ENCODE measurements around the gene TM4SF20. TPM values are rescaled to one million over a fixed set of nuclear protein-coding genes. Genes with fewer than 3 reads are reported as not detected.

Gene TM4SF20
- total RNA-seq, 3 donors from 2014 or later = not detected

- TF ChIP-seq POLR2AphosphoS5 (IDR thresholded peaks at IDR 0.05) (no peak), POLR2A (IDR thresholded peaks at IDR 0.05) (no peak), CTCF (IDR thresholded peaks at IDR 0.05) (no peak)
- DNase-seq (ENCODE audit: low spot score in 2 of 2) = no peak
- H3K4me3 ChIP-seq = no peak overlapping the region
- H3K9me3 ChIP-seq = no peaks in the 10 kb centered on the region
- no peaks in the 10 kb centered on the region for H3K4me1 ChIP-seq
- intact Hi-C loops (cut with DNase I; ENCODE audit: low total_unique reads) = no loop called here
- no peak overlapping the region for H3K27ac ChIP-seq
- no peaks in the 10 kb centered on the region for H3K27me3 ChIP-seq
- H3K36me3 ChIP-seq = no peaks in the 10 kb centered on the region
These were observed 729 bp downstream of the TM4SF20 start for GRCh38 chr2:227378371-227378782.

- Histone ChIP-seq H3K4me1 (no peaks in the 10 kb centered on the region), H3K27me3 (no peaks in the 10 kb centered on the region), H3K4me3 (no peak overlapping the region), H3K9me3 (no peaks in the 10 kb centered on the region), H3K36me3 (no peaks in the 10 kb centered on the region), H3K27ac (no peak overlapping the region)
- no peak for DNase-seq (ENCODE audit: low spot score in 2 of 2)
- TF ChIP-seq CTCF (IDR thresholded peaks at IDR 0.05) (no peak), POLR2AphosphoS5 (IDR thresholded peaks at IDR 0.05) (no peak), POLR2A (IDR thresholded peaks at IDR 0.05) (no peak)
- intact Hi-C loops (cut with DNase I; ENCODE audit: low total_unique reads) = no loop called here
These were observed 1.4 kb downstream of the TM4SF20 start for GRCh38 chr2:227377467-227378351.

- TF ChIP-seq POLR2A (IDR thresholded peaks at IDR 0.05) (no peak), CTCF (IDR thresholded peaks at IDR 0.05) (no peak), POLR2AphosphoS5 (IDR thresholded peaks at IDR 0.05) (no peak)
- Histone ChIP-seq H3K27ac (no peak overlapping the region), H3K4me1 (no peaks in the 10 kb centered on the region), H3K9me3 (no peaks in the 10 kb centered on the region), H3K36me3 (no peaks in the 10 kb centered on the region), H3K4me3 (no peak overlapping the region), H3K27me3 (no peaks in the 10 kb centered on the region)
- intact Hi-C loops (cut with DNase I; ENCODE audit: low total_unique reads) = no loop called here
- DNase-seq (ENCODE audit: low spot score in 2 of 2) = no peak
These were observed 2.3 kb downstream of the TM4SF20 start for GRCh38 chr2:227376656-227377396.

- intact Hi-C loops (cut with DNase I; ENCODE audit: low total_unique reads) = no loop called here
- no peak for DNase-seq (ENCODE audit: low spot score in 2 of 2)
- Histone ChIP-seq H3K9me3 (no peaks in the 10 kb centered on the region), H3K27ac (no peak overlapping the region), H3K4me1 (no peaks in the 10 kb centered on the region), H3K27me3 (no peaks in the 10 kb centered on the region), H3K36me3 (no peaks in the 10 kb centered on the region), H3K4me3 (no peak overlapping the region)
- TF ChIP-seq POLR2A (IDR thresholded peaks at IDR 0.05) (no peak), POLR2AphosphoS5 (IDR thresholded peaks at IDR 0.05) (no peak), CTCF (IDR thresholded peaks at IDR 0.05) (no peak)
These were observed 4.9 kb downstream of the TM4SF20 start for GRCh38 chr2:227374158-227374557.

GRCh38 chr2:227373389-227373788 is 5.7 kb downstream of the TM4SF20 start:
- DNase-seq (ENCODE audit: low spot score in 2 of 2) = no peak
- intact Hi-C loops (cut with DNase I; ENCODE audit: low total_unique reads) = no loop called here
- no peaks in the 10 kb centered on the region for H3K9me3 ChIP-seq
- no peaks in the 10 kb centered on the region for H3K4me1 ChIP-seq
- TF ChIP-seq POLR2AphosphoS5 (IDR thresholded peaks at IDR 0.05) (no peak), POLR2A (IDR thresholded peaks at IDR 0.05) (no peak), CTCF (IDR thresholded peaks at IDR 0.05) (no peak)
- H3K36me3 ChIP-seq = no peaks in the 10 kb centered on the region
- no peaks in the 10 kb centered on the region for H3K27me3 ChIP-seq
- no peak overlapping the region for H3K27ac ChIP-seq
- H3K4me3 ChIP-seq = no peak overlapping the region

All from breast epithelium (tissue), 4 donors.